HepG2 (cell line): ENCODE results near the gene PRKAG1. TPM values are rescaled to one million over a fixed set of nuclear protein-coding genes. Genes with fewer than 3 reads are reported as not detected.
A peak's percentile ranks its signal among the peaks of the same experiment; 100 is the strongest.

Experiments used
- ATAC-seq: fragments of 200-7000 bp; cut with Tn5 transposase; 3 replicates; pipeline ENCODE4 v1.9.1; 2020; ENCODE audit warnings: mild to moderate bottlenecking, moderate library complexity
- BruUV-seq: library from RNA; stranded (reverse); fragments of 400-500 nt; replicated peaks from 2 replicates; lab custom pipeline; 2021; lab: Mats Ljungman, UMichigan
- CTCF ChIA-PET: fragments of 300-600 bp; formaldehyde crosslinking; extraction: SDS; loops from one replicate; lab custom pipeline; 2021; ENCODE audit warnings: low total read pairs, inconsistent platforms, low intra/inter-chr PET ratio; lab: Yijun Ruan, JAX
- POLR2A ChIA-PET: fragments of 350-600 bp; sonication (Branson Sonifier 250); formaldehyde crosslinking; loops from one replicate; lab custom pipeline; 2020; ENCODE audit warnings: antibody characterized with exemption, inconsistent platforms; lab: Yijun Ruan, JAX
- DNase-seq: peaks from one replicate; pipeline ENCODE4 v3.0.0-alpha.2; 2015; ENCODE audit warnings: low spot score
- FAIRE-seq: peaks from 3 replicates; lab custom pipeline; 2011; peaks lifted over from hg19 to GRCh38; lab: Jason Lieb, UNC
- H2AFZ ChIP-seq: one replicate; pipeline ENCODE4 v1.6.1; 2011; ENCODE audit warnings: low read length, inconsistent platforms
- H3K27ac ChIP-seq: fragments of 300-600 bp; 3 replicates; pipeline ENCODE4 v1.8.0; 2011; ENCODE audit warnings: mixed run types, mild to moderate bottlenecking, mixed read lengths, low read length, inconsistent platforms; ENCODE audit not compliant: insufficient read depth; ENCODE audit errors: extremely low read length
- H3K27me3 ChIP-seq, 2 experiments: fragments of 200-600 bp in 1 of 2; 2 replicates in 1 of 2; 3 replicates in 1 of 2; pipeline versions ENCODE4 v1.6.0 to v1.8.0; 2011; ENCODE audit warnings: low read length in 2 of 2, mild to moderate bottlenecking in 2 of 2, moderate library complexity in 2 of 2, inconsistent platforms in 1 of 2; ENCODE audit not compliant: insufficient read depth in 2 of 2, control insufficient read depth in 1 of 2
- H3K36me3 ChIP-seq, 2 experiments: fragments of 200-600 bp in 1 of 2; replicated peaks in 1 of 2; 2 replicates in 1 of 2; 3 replicates in 1 of 2; pipeline versions ENCODE4 v1.5.1 to v1.8.0; 2011; ENCODE audit warnings: low read length in 2 of 2, inconsistent platforms in 1 of 2; ENCODE audit not compliant: insufficient read depth in 2 of 2, control insufficient read depth in 1 of 2
- H3K4me1 ChIP-seq: 2 replicates; pipeline ENCODE4 v1.5.1; 2012; ENCODE audit warnings: low read length, inconsistent platforms; ENCODE audit not compliant: insufficient read depth
- H3K4me2 ChIP-seq: 2 replicates; pipeline ENCODE4 v1.6.0; 2011; ENCODE audit warnings: low read depth, low read length, inconsistent platforms
- H3K4me3 ChIP-seq, 3 experiments: fragments of 200-600 bp in 1 of 3; sonication (generic), shearing (Covaris generic) in 1 of 3; replicated peaks in 1 of 3; 2 replicates each; pipeline ENCODE4 v1.5.1; 2011 to 2016; ENCODE audit warnings: low read length in 3 of 3, inconsistent platforms in 2 of 3, low read depth in 2 of 3, mild to moderate bottlenecking in 2 of 3, control low read depth in 1 of 3, mixed read lengths in 1 of 3; ENCODE audit not compliant: insufficient read depth in 1 of 3
- H3K79me2 ChIP-seq: one replicate; pipeline ENCODE4 v1.6.1; 2011; ENCODE audit warnings: low read length, inconsistent platforms; ENCODE audit not compliant: insufficient read depth
- H3K9ac ChIP-seq: 2 replicates; pipeline ENCODE4 v1.6.0; 2011; ENCODE audit warnings: mild to moderate bottlenecking, low read depth, low read length, inconsistent platforms; ENCODE audit not compliant: insufficient read depth
- H3K9me3 ChIP-seq: 2 replicates; pipeline ENCODE4 v1.5.1; 2012; ENCODE audit warnings: mild to moderate bottlenecking, low read length
- H4K20me1 ChIP-seq: 2 replicates; pipeline ENCODE4 v1.6.0; 2011; ENCODE audit warnings: inconsistent platforms, mild to moderate bottlenecking, low read length, moderate library complexity; ENCODE audit not compliant: insufficient read depth
- AGO2 ChIP-seq: fragments of 200-400 bp; formaldehyde crosslinking; optimal IDR thresholded peaks from 2 replicates; pipeline ENCODE3; 2017; ENCODE audit warnings: mild to moderate bottlenecking, low read depth, low read length, moderate library complexity
- FOXP1 ChIP-seq, 2 experiments: fragments of 450-650 bp in 1 of 2; IDR thresholded peaks; 2 replicates each; pipeline ENCODE4 v1.6.1; 2017 to 2018; ENCODE audit warnings: antibody characterized with exemption in 1 of 2
- GABPB1 ChIP-seq: IDR thresholded peaks from 2 replicates; pipeline ENCODE4 v1.6.1; 2016; ENCODE audit warnings: mild to moderate bottlenecking, missing genetic modification reagents, moderate library complexity, missing compliant biosample characterization
- HDAC1 ChIP-seq: sonication (generic); formaldehyde crosslinking; IDR thresholded peaks from 2 replicates; pipeline ENCODE4 v1.5.1; 2020; ENCODE audit warnings: mild to moderate bottlenecking, missing genetic modification reagents
- MED8 ChIP-seq: sonication (generic); formaldehyde crosslinking; IDR thresholded peaks from 2 replicates; pipeline ENCODE4 v1.8.1; 2023; ENCODE audit warnings: mild to moderate bottlenecking, missing genetic modification reagents; ENCODE audit not compliant: insufficient replicate concordance
- PHF8 ChIP-seq: sonication (generic); formaldehyde crosslinking; IDR thresholded peaks from 2 replicates; pipeline ENCODE4 v1.5.0; 2020; ENCODE audit warnings: missing genetic modification reagents
- ZBTB7B ChIP-seq: sonication (generic); formaldehyde crosslinking; IDR thresholded peaks from 2 replicates; pipeline ENCODE4 v1.4.0; 2020; ENCODE audit warnings: missing genetic modification reagents
- ZFP1 ChIP-seq: IDR thresholded peaks from 2 replicates; pipeline ENCODE4 v1.6.1; 2016
- ZNF749 ChIP-seq: sonication (generic); formaldehyde crosslinking; IDR thresholded peaks from 2 replicates; pipeline ENCODE4 v1.8.0; 2022; ENCODE audit warnings: mild to moderate bottlenecking, missing genetic modification reagents, moderate library complexity, borderline replicate concordance
- ZNF768 ChIP-seq: sonication (generic); formaldehyde crosslinking; IDR thresholded peaks from 2 replicates; pipeline ENCODE4 v1.4.0; 2020; ENCODE audit warnings: missing genetic modification reagents
- ZNF83 ChIP-seq: sonication (generic); formaldehyde crosslinking; IDR thresholded peaks from 2 replicates; pipeline ENCODE4 v1.4.0; 2020; ENCODE audit warnings: missing genetic modification reagents, mild to moderate bottlenecking, borderline replicate concordance
- ZSCAN25 ChIP-seq: sonication (generic); formaldehyde crosslinking; IDR thresholded peaks from 2 replicates; pipeline ENCODE4 v1.8.0; 2022; ENCODE audit warnings: mild to moderate bottlenecking, missing genetic modification reagents
- WGBS: methylation state at CpG from one replicate; pipeline ENCODE4 v1.1.6; 2017; ENCODE audit warnings: low lambda C conversion rate; 5-methylcytosine and 5-hydroxymethylcytosine counted together
- in situ Hi-C: cut with HindIII; loops from 2 replicates; pipeline ENCODE4 v1.10.0; 2017; ENCODE audit warnings: low pct_unique_long_range_greater_than_20kb; ENCODE audit not compliant: extremely low pct_ligation_motif_present
- intact Hi-C: fragments of 100-400 bp; cut with micrococcal nuclease; formaldehyde crosslinking; loops from one replicate; pipeline ENCODE4 v1.10.0; 2022; ENCODE audit not compliant: unreplicated experiment
- polyA plus RNA-seq, 8 experiments: library from polyadenylated mRNA; depleted of rRNA in 3 of 8; stranded (reverse) in 7 of 8; unstranded in 1 of 8; fragments of >200 nt; fragmentation: Illumina TruSeq in 4 of 8; extraction: Trizol in 4 of 8; gene quantifications; 2 replicates each; pipeline versions ENCODE4 v1.2.1 to v1.2.3, GENCODE V29; 2011 to 2016; ENCODE audit warnings: low read depth in 4 of 8, missing spikeins in 1 of 8, mixed read lengths in 1 of 8; ENCODE audit not compliant: insufficient read depth in 1 of 8
- total RNA-seq, 5 experiments: library from RNA; depleted of rRNA; stranded (reverse); fragments of >200 nt; fragmentation: Illumina TruSeq; extraction: Trizol; gene quantifications; 2 replicates each; pipeline ENCODE4 v1.2.3, GENCODE V29; 2016; ENCODE audit warnings: low read depth in 1 of 5

PRKAG1 gene
- total and polyA plus RNA-seq, 2 of the 13 experiments (the other 11 are each of a cell fraction or from before 2014, with no cell fraction given), result 26.1 to 32.8 TPM

DNA sequence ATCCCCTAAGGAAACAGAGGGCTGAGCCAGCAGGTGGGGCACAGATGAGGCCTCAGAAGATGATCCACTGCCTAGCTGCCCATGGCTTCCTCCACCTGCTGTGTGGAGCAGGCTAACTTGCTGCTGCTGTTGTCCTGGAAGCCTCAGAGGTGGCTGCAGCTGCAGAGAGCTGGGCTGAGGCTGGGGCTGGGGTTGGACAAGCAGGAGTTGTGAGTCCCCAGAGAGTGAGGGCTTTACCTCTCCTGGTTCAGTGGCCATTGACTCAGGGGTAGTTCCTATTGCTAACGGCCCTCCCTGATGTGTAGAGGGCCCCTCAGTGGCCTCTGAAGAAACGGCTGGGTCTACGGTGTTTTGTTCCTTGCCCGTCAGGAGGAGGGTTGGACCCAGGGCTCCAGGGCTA is 13.7 kb upstream of the PRKAG1 start:
- H3K79me2 ChIP-seq, result no peaks in the 10 kb centered on the region
- no peak overlapping the region for H3K4me2 ChIP-seq
- no peak overlapping the region for H3K9ac ChIP-seq
- FAIRE-seq (no peak), ATAC-seq (no peak; the same call in 2 of the 3 replicates)
- H3K27me3 ChIP-seq, result no peaks in the 10 kb centered on the region
- peaks cover 47 to 85% of the 10 kb centered on the region in 2 experiments for H3K36me3 ChIP-seq
- in situ Hi-C loops, result no loop called here
- ChIA-PET POLR2A (interaction anchor here (1.5 to 3.0 kb wide), 2 partner anchors 13 to 99 kb away, joined by 3 to 9 read pairs; partner anchors contain the start of gene TUBA1B), CTCF (no interaction called here)
- no peaks in the 10 kb centered on the region for H4K20me1 ChIP-seq
- H3K9me3 ChIP-seq, result no peaks in the 10 kb centered on the region
- no peaks in the 10 kb centered on the region for H3K4me1 ChIP-seq
- 100% methylated on average over 4 of the region's 4 CpGs for WGBS
- H3K27ac ChIP-seq, result no peak overlapping the region
- H2AFZ ChIP-seq, result no peak overlapping the region
- no TSS peak for BruUV-seq
- intact Hi-C loops, result no loop called here
- no peak overlapping the region for H3K4me3 ChIP-seq
- TF ChIP-seq ZNF749 (CRISPR knock-in tag) (no peak), ZFP1 (no peak), ZNF768 (CRISPR knock-in tag) (no peak), PHF8 (CRISPR knock-in tag) (no peak), GABPB1 (CRISPR knock-in tag) (no peak), ZSCAN25 (CRISPR knock-in tag) (no peak)
- TF ChIP-seq, all 625 proteins: peak for 0
- no peak for DNase-seq

DNA sequence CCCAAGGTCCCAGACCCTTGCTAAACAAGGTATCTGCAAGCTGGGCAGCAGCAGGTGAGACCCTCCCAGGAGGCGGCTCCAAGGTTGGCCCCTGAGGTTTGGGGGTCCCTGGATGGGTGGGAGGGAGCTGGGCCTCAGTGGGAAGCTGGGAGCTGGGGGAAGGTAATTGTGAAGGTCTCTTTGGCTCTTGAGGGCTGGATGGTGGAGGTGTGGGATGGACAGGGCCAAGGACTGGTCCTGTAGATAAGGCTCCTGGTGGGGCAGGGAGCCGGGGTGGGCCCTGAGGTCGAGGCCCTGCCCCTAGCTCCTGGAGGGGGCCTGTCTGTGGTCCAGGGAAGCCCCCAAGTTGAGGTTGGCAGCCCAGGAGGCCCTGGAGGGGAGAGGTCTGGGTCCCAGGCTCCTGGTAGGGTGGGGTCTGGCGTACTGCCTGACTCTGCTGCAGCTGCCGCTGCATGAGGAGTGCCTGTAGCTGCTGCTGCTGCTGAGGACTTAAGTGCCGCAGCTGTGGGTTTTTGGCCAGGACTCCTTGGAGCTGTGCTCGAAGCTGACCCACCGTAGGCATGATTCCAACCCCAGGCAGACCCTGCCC is 13.1 kb upstream of the PRKAG1 start:
- intact Hi-C loops, result no loop called here
- ATAC-seq (peak; percentile 13; the same call in 2 of the 3 replicates), FAIRE-seq (no peak), DNase-seq (no peak)
- Histone ChIP-seq H3K9ac (no peak overlapping the region), H3K27me3 (no peaks in the 10 kb centered on the region), H4K20me1 (no peaks in the 10 kb centered on the region), H3K79me2 (no peaks in the 10 kb centered on the region), H2AFZ (no peak overlapping the region), H3K9me3 (no peaks in the 10 kb centered on the region), H3K4me1 (no peaks in the 10 kb centered on the region), H3K4me2 (no peak overlapping the region), H3K4me3 (no peak overlapping the region), H3K36me3 (peaks cover 45 to 83% of the 10 kb centered on the region in 2 experiments), H3K27ac (no peak overlapping the region)
- 92% methylated on average over 5 of the region's 8 CpGs for WGBS
- BruUV-seq, result no TSS peak
- POLR2A ChIA-PET, result interaction anchor here (3.0 kb wide), 1 partner anchor 12 kb away, joined by 9 read pairs; no protein-coding TSS in a partner anchor
- TF ChIP-seq ZBTB7B (CRISPR knock-in tag) (no peak), AGO2 (peak; percentile 78), MED8 (no peak), HDAC1 (CRISPR knock-in tag) (no peak), FOXP1 (IDR thresholded peaks at IDR 0.05) (no peak), FOXP1 (CRISPR knock-in tag; IDR thresholded peaks at IDR 0.05) (no peak), ZNF83 (CRISPR knock-in tag) (no peak)
- CTCF ChIA-PET, result no interaction called here
- in situ Hi-C loops, result no loop called here
